Fibroblast of lung (primary cell): ENCODE results near the gene CFAP46. TPM values are rescaled to one million over a fixed set of nuclear protein-coding genes. Genes with fewer than 3 reads are reported as not detected.

ENCODE experiments used
- DNase-seq, 2 donors: peaks; one replicate each; pipeline versions ENCODE4 v3.0.0 to v3.0.0-alpha.2; 2010; ENCODE audit warnings: low read depth in 2 of 2
- H2AFZ ChIP-seq: 2 replicates; pipeline ENCODE4 v1.5.1; 2012; ENCODE audit warnings: low read length, control low read depth, inconsistent platforms
- H3K27ac ChIP-seq: 2 replicates; pipeline ENCODE4 v1.5.1; 2011; ENCODE audit warnings: low read length, control low read depth; ENCODE audit not compliant: insufficient read depth
- H3K27me3 ChIP-seq: 2 replicates; pipeline ENCODE4 v1.5.1; 2011; ENCODE audit warnings: mild to moderate bottlenecking, low read length; ENCODE audit not compliant: control insufficient read depth, insufficient read depth
- H3K36me3 ChIP-seq: 2 replicates; pipeline ENCODE4 v1.5.1; 2011; ENCODE audit warnings: low read length; ENCODE audit not compliant: control insufficient read depth, insufficient read depth
- H3K4me1 ChIP-seq: 2 replicates; pipeline ENCODE4 v1.5.1; 2011; ENCODE audit warnings: low read length; ENCODE audit not compliant: control insufficient read depth, insufficient read depth; ENCODE audit errors: extremely low read depth
- H3K4me2 ChIP-seq: 2 replicates; pipeline ENCODE4 v1.5.1; 2011; ENCODE audit warnings: low read length, control low read depth; ENCODE audit not compliant: insufficient read depth; ENCODE audit errors: extremely low read depth
- H3K4me3 ChIP-seq, 4 experiments: fragments of 200-600 bp in 1 of 4; sonication (generic) in 1 of 4; replicated peaks in 1 of 4; 2 replicates each; pipeline ENCODE4 v1.5.1; 2011 to 2016; ENCODE audit warnings: low read length in 4 of 4, low read depth in 3 of 4, mild to moderate bottlenecking in 3 of 4, control low read depth in 2 of 4, inconsistent platforms in 1 of 4, mixed read lengths in 1 of 4; ENCODE audit not compliant: insufficient read depth in 1 of 4; ENCODE audit errors: control extremely low read depth in 1 of 4
- H3K79me2 ChIP-seq: 2 replicates; pipeline ENCODE4 v1.5.1; 2012; ENCODE audit warnings: mild to moderate bottlenecking, low read length, inconsistent platforms; ENCODE audit not compliant: control insufficient read depth, insufficient read depth
- H3K9ac ChIP-seq: 2 replicates; pipeline ENCODE4 v1.5.1; 2011; ENCODE audit warnings: mild to moderate bottlenecking, low read length, control low read depth; ENCODE audit not compliant: insufficient read depth
- H3K9me3 ChIP-seq: 2 replicates; pipeline ENCODE4 v1.5.1; 2012; ENCODE audit warnings: low read depth, low read length; ENCODE audit not compliant: control insufficient read depth, insufficient read depth
- H4K20me1 ChIP-seq: 2 replicates; pipeline ENCODE4 v1.5.1; 2011; ENCODE audit warnings: low read length; ENCODE audit not compliant: control insufficient read depth, insufficient read depth; ENCODE audit errors: extremely low read depth
- EZH2 ChIP-seq: IDR thresholded peaks from 2 replicates; pipeline ENCODE4 v1.5.1; 2012; ENCODE audit warnings: low read length, control low read depth, mild to moderate bottlenecking; ENCODE audit errors: missing control alignments
- polyA plus RNA-seq, 2 donors: library from polyadenylated mRNA; depleted of rRNA in 1 of 2; stranded (reverse) in 1 of 2; unstranded in 1 of 2; fragments of >200 nt; gene quantifications; 2 replicates each; pipeline ENCODE4 v1.2.1, GENCODE V29; 2011 to 2012; ENCODE audit warnings: missing spikeins in 1 of 2
- total RNA-seq: library from RNA; depleted of rRNA; stranded (reverse); fragments of >200 nt; gene quantifications from 2 replicates; pipeline ENCODE4 v1.2.1, GENCODE V29; 2014
- TF ChIP-seq, protein P1 (sequence below), 2 donors: IDR thresholded peaks in 1 of 2; conservative IDR thresholded peaks in 1 of 2; 1 replicate in 1 of 2; 2 replicates in 1 of 2; pipeline ENCODE4 v1.5.1; 2011 to 2012; ENCODE audit warnings: low read length in 2 of 2, control low read depth in 1 of 2, inconsistent platforms in 1 of 2, low read depth in 1 of 2, mild to moderate bottlenecking in 1 of 2

Gene CFAP46
- total and polyA plus RNA-seq, 2 donors (not counting 1 experiment from before 2014, with no cell fraction given): 0.25 to 0.66 TPM

DNA sequence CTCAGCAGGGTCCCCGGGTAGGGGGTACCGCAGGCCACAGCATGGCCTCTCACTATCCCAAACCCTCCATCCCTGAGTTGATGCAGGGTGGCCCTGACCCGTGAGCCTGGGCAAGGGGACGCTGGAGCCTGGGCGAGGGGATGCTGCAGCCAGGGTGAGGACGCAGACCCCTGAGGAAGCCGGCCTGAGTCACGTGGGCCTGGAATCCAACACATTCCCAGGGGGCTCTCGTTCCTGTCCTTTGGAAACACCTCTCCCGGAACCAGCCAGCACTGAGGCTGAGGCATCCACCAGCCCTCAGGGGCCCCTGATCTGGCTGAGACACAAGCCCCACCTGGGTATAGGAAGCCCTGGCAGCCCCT, 95.0 kb downstream of the CFAP46 start:
- H2AFZ ChIP-seq: no peak overlapping the region
- H4K20me1 ChIP-seq: no peaks in the 10 kb centered on the region
- DNase-seq: no peak
- no peak overlapping the region for H3K4me3 ChIP-seq
- H3K79me2 ChIP-seq: no peaks in the 10 kb centered on the region
- no peaks in the 10 kb centered on the region for H3K27me3 ChIP-seq
- no peaks in the 10 kb centered on the region for H3K36me3 ChIP-seq
- no peak overlapping the region for H3K4me2 ChIP-seq
- no peaks in the 10 kb centered on the region for H3K4me1 ChIP-seq
- H3K9me3 ChIP-seq: no peaks in the 10 kb centered on the region
- H3K9ac ChIP-seq: no peak overlapping the region
- TF ChIP-seq, protein P1, sequence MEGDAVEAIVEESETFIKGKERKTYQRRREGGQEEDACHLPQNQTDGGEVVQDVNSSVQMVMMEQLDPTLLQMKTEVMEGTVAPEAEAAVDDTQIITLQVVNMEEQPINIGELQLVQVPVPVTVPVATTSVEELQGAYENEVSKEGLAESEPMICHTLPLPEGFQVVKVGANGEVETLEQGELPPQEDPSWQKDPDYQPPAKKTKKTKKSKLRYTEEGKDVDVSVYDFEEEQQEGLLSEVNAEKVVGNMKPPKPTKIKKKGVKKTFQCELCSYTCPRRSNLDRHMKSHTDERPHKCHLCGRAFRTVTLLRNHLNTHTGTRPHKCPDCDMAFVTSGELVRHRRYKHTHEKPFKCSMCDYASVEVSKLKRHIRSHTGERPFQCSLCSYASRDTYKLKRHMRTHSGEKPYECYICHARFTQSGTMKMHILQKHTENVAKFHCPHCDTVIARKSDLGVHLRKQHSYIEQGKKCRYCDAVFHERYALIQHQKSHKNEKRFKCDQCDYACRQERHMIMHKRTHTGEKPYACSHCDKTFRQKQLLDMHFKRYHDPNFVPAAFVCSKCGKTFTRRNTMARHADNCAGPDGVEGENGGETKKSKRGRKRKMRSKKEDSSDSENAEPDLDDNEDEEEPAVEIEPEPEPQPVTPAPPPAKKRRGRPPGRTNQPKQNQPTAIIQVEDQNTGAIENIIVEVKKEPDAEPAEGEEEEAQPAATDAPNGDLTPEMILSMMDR (conservative IDR thresholded peaks at IDR 0.05 in 1 of 2, IDR thresholded peaks at IDR 0.05 in 1 of 2; ENCODE audit: low read depth in 1 of 2, low read length in 2 of 2): no peak
- no peak for TF ChIP-seq EZH2
- H3K27ac ChIP-seq: no peak overlapping the region

DNA sequence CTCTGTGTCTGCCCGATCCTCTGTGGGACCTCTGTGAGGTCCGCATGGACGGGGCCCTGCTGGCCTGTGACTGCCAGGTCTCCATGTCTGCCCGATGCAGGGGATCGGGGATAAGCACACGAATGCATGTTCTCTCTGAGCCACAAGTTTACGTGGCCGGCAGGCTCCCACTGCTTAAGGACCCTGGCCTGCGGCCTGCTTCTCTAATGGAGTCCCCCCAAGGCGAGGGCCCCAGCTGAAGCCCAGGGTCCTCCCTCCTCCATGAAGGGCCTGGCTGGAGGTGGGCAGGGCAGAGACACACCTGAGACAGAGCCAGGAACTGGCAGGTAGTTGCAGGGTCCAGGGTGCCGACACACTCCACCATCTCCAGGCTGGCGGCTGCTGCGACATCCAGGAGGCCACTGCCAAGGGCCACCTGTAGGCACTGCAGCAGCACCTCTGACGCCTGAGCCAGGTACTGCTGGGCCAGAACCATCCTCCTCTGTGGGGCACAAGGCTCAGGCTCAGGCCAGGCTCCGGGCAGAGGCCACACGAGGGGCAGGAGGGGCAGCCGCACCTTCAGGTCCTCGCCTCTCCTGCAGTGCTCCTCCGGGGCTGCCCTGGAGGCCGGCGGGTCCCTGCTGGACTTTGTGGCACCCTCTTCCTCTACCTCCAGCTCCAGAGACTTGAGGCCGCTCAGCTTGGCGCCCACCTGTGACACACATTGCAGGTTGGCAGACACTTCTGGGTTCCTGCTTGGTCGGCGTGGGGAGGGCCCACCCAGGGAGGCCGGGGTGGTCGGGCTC, 95.5 kb downstream of the CFAP46 start:
- Histone ChIP-seq H3K27ac (no peak overlapping the region), H4K20me1 (no peaks in the 10 kb centered on the region), H3K36me3 (no peaks in the 10 kb centered on the region), H3K27me3 (no peaks in the 10 kb centered on the region), H3K4me3 (no peak overlapping the region), H3K4me1 (no peaks in the 10 kb centered on the region), H3K9ac (no peak overlapping the region), H3K9me3 (no peaks in the 10 kb centered on the region), H2AFZ (no peak overlapping the region), H3K79me2 (no peaks in the 10 kb centered on the region), H3K4me2 (no peak overlapping the region)
- TF ChIP-seq, protein P1 (conservative IDR thresholded peaks at IDR 0.05 in 1 of 2, IDR thresholded peaks at IDR 0.05 in 1 of 2; ENCODE audit: low read depth in 1 of 2, low read length in 2 of 2): no peak
- no peak for TF ChIP-seq EZH2
- DNase-seq: no peak

DNA sequence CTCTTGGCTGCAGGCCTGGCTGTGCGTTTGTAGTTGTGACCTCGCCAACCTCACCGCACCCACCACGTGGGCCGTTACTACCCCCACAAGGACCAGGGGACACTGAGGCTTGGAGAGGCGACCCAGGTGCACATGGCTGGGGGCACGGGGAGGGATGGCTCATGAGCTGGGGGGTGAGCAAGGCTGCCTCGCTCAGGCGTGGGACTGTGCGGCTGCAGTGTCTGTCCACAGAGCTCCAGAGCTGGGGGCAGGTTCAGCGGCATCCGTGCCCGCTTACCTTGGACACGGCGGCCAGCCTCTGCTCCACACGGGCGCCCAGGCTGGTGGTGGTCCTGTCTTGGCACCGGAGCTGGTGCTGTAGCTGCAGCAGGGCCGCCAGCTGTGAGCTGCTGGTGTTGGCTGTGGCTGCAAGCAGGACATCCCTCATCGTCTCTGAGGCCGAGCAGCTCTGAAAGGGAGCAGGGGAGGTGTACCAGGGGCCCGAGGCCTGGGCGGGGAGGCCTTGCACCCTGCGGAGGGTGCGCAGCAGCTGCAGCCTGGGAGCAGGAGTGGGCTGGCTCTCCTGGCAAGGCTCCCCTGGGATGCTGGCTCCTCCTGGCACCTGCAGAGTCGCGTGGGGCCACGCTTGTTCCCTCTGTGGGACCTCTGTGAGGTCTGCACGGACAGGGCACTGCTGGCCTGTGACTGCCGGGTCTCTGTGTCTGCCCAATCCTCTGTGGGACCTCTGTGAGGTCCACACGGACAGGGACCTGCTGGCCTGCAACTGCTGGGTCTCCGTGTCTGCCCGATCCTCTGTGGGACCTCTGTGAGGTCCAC, 96.4 kb downstream of the CFAP46 start:
- TF ChIP-seq EZH2: no peak
- TF ChIP-seq, protein P1 (conservative IDR thresholded peaks at IDR 0.05 in 1 of 2, IDR thresholded peaks at IDR 0.05 in 1 of 2; ENCODE audit: low read depth in 1 of 2, low read length in 2 of 2): no peak
- Histone ChIP-seq H3K27ac (no peak overlapping the region), H2AFZ (no peak overlapping the region), H3K79me2 (no peaks in the 10 kb centered on the region), H3K27me3 (no peaks in the 10 kb centered on the region), H3K4me1 (no peaks in the 10 kb centered on the region), H3K4me3 (no peak overlapping the region), H4K20me1 (no peaks in the 10 kb centered on the region), H3K9ac (no peak overlapping the region), H3K9me3 (no peaks in the 10 kb centered on the region), H3K36me3 (no peaks in the 10 kb centered on the region), H3K4me2 (no peak overlapping the region)
- DNase-seq: no peak
